ENCODE data around the gene SLC1A4.

- TF ChIP-seq, protein P1, sequence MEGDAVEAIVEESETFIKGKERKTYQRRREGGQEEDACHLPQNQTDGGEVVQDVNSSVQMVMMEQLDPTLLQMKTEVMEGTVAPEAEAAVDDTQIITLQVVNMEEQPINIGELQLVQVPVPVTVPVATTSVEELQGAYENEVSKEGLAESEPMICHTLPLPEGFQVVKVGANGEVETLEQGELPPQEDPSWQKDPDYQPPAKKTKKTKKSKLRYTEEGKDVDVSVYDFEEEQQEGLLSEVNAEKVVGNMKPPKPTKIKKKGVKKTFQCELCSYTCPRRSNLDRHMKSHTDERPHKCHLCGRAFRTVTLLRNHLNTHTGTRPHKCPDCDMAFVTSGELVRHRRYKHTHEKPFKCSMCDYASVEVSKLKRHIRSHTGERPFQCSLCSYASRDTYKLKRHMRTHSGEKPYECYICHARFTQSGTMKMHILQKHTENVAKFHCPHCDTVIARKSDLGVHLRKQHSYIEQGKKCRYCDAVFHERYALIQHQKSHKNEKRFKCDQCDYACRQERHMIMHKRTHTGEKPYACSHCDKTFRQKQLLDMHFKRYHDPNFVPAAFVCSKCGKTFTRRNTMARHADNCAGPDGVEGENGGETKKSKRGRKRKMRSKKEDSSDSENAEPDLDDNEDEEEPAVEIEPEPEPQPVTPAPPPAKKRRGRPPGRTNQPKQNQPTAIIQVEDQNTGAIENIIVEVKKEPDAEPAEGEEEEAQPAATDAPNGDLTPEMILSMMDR (IDR thresholded peaks at IDR 0.05) = no peak
- no peak for TF ChIP-seq POLR2A (IDR thresholded peaks at IDR 0.05)
Measured at GRCh38 chr2:65021709-65022108, 32.5 kb downstream of the SLC1A4 start.
